B cell (primary cell): ENCODE measurements around the gene DBNDD2. TPM values are rescaled to one million over a fixed set of nuclear protein-coding genes. Genes with fewer than 3 reads are reported as not detected.

Source experiments
- ATAC-seq: fragments of 200-7000 bp; cut with Tn5 transposase; one replicate; pipeline ENCODE4 v1.10.0; 2021; ENCODE audit warnings: low read depth, mild to moderate bottlenecking, moderate number of reproducible peaks, moderate library complexity
- CTCF ChIA-PET: fragments of 350-600 bp; sonication (Branson Sonifier 250); formaldehyde crosslinking; loops from one replicate; lab custom pipeline; 2021; ENCODE audit warnings: antibody characterized with exemption, inconsistent platforms; lab: Charles Lee
- POLR2A ChIA-PET: fragments of 350-600 bp; sonication (Branson Sonifier 250); formaldehyde crosslinking; loops from one replicate; lab custom pipeline; 2021; ENCODE audit warnings: antibody characterized with exemption; lab: Charles Lee
- DNase-seq: peaks from one replicate; pipeline ENCODE4 v3.0.0; 2013
- H2AFZ ChIP-seq: 2 replicates; pipeline ENCODE4 v1.6.1; 2012; ENCODE audit warnings: mild to moderate bottlenecking, low read depth, low read length; ENCODE audit not compliant: insufficient read depth, poor library complexity, severe bottlenecking
- H3K27ac ChIP-seq, 2 donors: 1 replicate in 1 of 2; 2 replicates in 1 of 2; pipeline ENCODE4 v1.5.1; 2012 to 2013; ENCODE audit warnings: low read length in 2 of 2, mild to moderate bottlenecking in 2 of 2, moderate library complexity in 1 of 2
- H3K27me3 ChIP-seq, 4 experiments: fragments of 200-600 bp in 1 of 4; sonication (generic) in 1 of 4; replicated peaks in 1 of 4; 1 replicate in 2 of 4; 2 replicates in 2 of 4; pipeline versions ENCODE4 v1.6.1 to v1.7.0; 2013 to 2016; ENCODE audit warnings: low read length in 3 of 4, mild to moderate bottlenecking in 2 of 4, mixed read lengths in 1 of 4, moderate library complexity in 1 of 4; ENCODE audit not compliant: insufficient read depth in 4 of 4, control insufficient read depth in 3 of 4; ENCODE audit errors: control extremely low read depth in 1 of 4
- H3K36me3 ChIP-seq, 2 experiments: replicated peaks in 1 of 2; 1 replicate in 1 of 2; 2 replicates in 1 of 2; pipeline versions ENCODE4 v1.6.1 to v1.7.1; 2013; ENCODE audit warnings: low read length in 1 of 2; ENCODE audit not compliant: insufficient read depth in 2 of 2, control insufficient read depth in 1 of 2; ENCODE audit errors: control extremely low read depth in 1 of 2, extremely low read depth in 1 of 2
- H3K4me1 ChIP-seq, 2 donors: fragments of 200-600 bp in 1 of 2; sonication (generic) in 1 of 2; 1 replicate in 1 of 2; 2 replicates in 1 of 2; pipeline versions ENCODE4 v1.5.1 to v1.6.1; 2013 to 2017; ENCODE audit warnings: low read length in 2 of 2; ENCODE audit not compliant: control insufficient read depth in 2 of 2, insufficient read depth in 2 of 2
- H3K4me2 ChIP-seq: replicated peaks from 2 replicates; pipeline ENCODE3; 2012; ENCODE audit warnings: mild to moderate bottlenecking, low read depth, low read length; ENCODE audit not compliant: poor library complexity, severe bottlenecking
- H3K4me3 ChIP-seq, 5 experiments: fragments of 200-600 bp in 1 of 5; sonication (generic) in 1 of 5; 1 replicate in 3 of 5; 2 replicates in 2 of 5; pipeline versions ENCODE4 v1.5.1 to v1.7.0; 2011 to 2016; ENCODE audit warnings: low read length in 4 of 5, mild to moderate bottlenecking in 4 of 5, low read depth in 2 of 5, control low read depth in 1 of 5, moderate library complexity in 1 of 5; ENCODE audit not compliant: insufficient read depth in 1 of 5; ENCODE audit errors: control extremely low read depth in 1 of 5, extremely low read depth in 1 of 5
- H3K79me2 ChIP-seq: fragments of 200-600 bp; sonication (generic); one replicate; pipeline ENCODE4 v1.6.0; 2016; ENCODE audit warnings: low read length; ENCODE audit not compliant: control insufficient read depth, insufficient read depth
- H3K9ac ChIP-seq: fragments of 200-600 bp; sonication (generic); 2 replicates; pipeline ENCODE4 v1.6.1; 2017; ENCODE audit warnings: mild to moderate bottlenecking, low read length, moderate library complexity
- H3K9me3 ChIP-seq, 3 donors: one replicate each; pipeline versions ENCODE4 v1.6.1 to v1.7.1; 2013; ENCODE audit warnings: low read length in 2 of 3; ENCODE audit not compliant: control insufficient read depth in 2 of 3, insufficient read depth in 1 of 3; ENCODE audit errors: control extremely low read depth in 1 of 3
- H4K20me1 ChIP-seq: 2 replicates; pipeline ENCODE4 v1.6.0; 2012; ENCODE audit warnings: mild to moderate bottlenecking, low read length; ENCODE audit not compliant: insufficient read depth, control insufficient read depth, poor library complexity, severe bottlenecking
- H3K27ac Mint-ChIP-seq: one replicate; pipeline ENCODE4 v1.8.0; 2021; ENCODE audit warnings: mixed read lengths
- H3K27me3 Mint-ChIP-seq: one replicate; pipeline ENCODE4 v1.8.0; 2021; ENCODE audit warnings: mixed read lengths
- H3K4me1 Mint-ChIP-seq: one replicate; pipeline ENCODE4 v1.8.0; 2021; ENCODE audit warnings: mixed read lengths
- H3K4me3 Mint-ChIP-seq: one replicate; pipeline ENCODE4 v1.8.0; 2021; ENCODE audit warnings: mixed read lengths
- H3K9me3 Mint-ChIP-seq: one replicate; pipeline ENCODE4 v1.8.0; 2022; ENCODE audit warnings: mixed read lengths; ENCODE audit not compliant: insufficient read depth
- EZH2 ChIP-seq: IDR thresholded peaks from 2 replicates; pipeline ENCODE4 v1.6.1; 2012; ENCODE audit warnings: borderline replicate concordance, low read depth, mild to moderate bottlenecking, moderate library complexity, low read length; ENCODE audit not compliant: insufficient read depth, poor library complexity, severe bottlenecking
- WGBS: methylation state at CpG from one replicate; pipeline ENCODE4 v1.1.5; 2013; ENCODE audit warnings: missing lambda C conversion rate; ENCODE audit not compliant: insufficient coverage; 5-methylcytosine and 5-hydroxymethylcytosine counted together
- intact Hi-C: fragments of 100-400 bp; cut with micrococcal nuclease; formaldehyde crosslinking; loops from one replicate; pipeline ENCODE4 v1.10.0; 2022
- polyA plus RNA-seq: library from polyadenylated mRNA; depleted of rRNA; stranded (reverse); fragments of >200 nt; gene quantifications from 2 replicates; pipeline ENCODE4 v1.2.3, GENCODE V29; 2012
- total RNA-seq, 2 donors: library from RNA; stranded (reverse); fragments of 120-200 nt in 1 of 2; gene quantifications; 1 replicate in 1 of 2; 2 replicates in 1 of 2; pipeline versions ENCODE4 v1.2.3 to v1.2.4, GENCODE V29; 2013 to 2022
- TF ChIP-seq, protein P1 (sequence below): fragments of 200-600 bp; IDR thresholded peaks from one replicate; pipeline ENCODE4 v1.8.0; 2022; ENCODE audit warnings: antibody characterized with exemption, mild to moderate bottlenecking

DBNDD2 gene
- total and polyA plus RNA-seq, 2 donors (not counting 1 experiment from before 2014, with no cell fraction given): 3.1 to 3.6 TPM

DNA sequence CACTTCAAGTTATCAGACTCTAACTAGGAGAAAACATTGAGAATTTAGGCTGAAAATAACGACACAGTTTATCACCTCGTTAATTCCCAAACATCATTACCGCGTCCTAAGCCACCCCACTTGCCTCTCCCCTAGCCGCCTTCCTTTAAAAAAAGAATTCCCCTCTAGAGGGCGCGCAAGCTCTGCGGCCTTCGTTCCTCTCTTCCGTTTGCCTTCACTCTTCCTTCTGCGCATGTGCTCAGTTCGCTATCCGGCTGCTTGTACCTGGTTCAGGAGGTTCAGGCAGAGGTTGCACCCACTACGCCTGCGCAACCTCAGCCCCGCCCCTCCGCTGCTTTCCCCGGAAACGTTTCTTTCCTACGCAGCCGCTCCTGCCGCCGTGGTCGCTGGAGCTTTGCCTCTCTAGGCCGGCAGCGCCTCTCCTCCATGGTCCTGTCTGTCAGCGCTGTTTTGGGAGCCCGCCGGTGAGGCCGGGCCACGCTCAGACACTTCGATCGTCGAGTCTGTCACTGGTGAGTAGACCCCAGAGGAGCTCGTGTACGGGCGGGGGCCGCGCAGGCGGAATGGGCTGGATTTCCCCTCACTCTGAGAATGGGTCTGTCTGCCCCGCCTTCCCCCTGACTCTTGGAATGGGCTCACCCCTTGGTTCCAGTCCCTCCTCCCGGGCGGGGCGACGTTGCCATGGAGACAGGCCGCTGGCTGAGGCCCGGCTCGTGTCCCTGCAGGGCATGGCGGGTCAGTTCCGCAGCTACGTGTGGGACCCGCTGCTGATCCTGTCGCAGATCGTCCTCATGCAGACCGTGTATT, 45.1 kb upstream of the DBNDD2 start, which contains the start of gene SYS1:
SYS1 (plus strand) TSS at position 353 of the 807 bp plus-strand sequence; CDS start at position 729, 376 bp downstream.
- H3K4me2 ChIP-seq: peak within 1 kb of the TSS; percentile 91
- ChIA-PET POLR2A (interaction anchor here (0.5 to 3.3 kb wide), 10 partner anchors 8 to 73 kb away, joined by 3 to 39 read pairs (median 6); partner anchors contain the start of gene PIGT), CTCF (interaction anchor here (0.6 to 20.6 kb wide), 31 partner anchors 9 to 783 kb away, joined by 3 to 814 read pairs (median 5); partner anchors contain the start of genes PIGT and TP53TG5)
- no peaks in the 10 kb centered on the region for H3K9me3 ChIP-seq
- TF ChIP-seq, protein P1, sequence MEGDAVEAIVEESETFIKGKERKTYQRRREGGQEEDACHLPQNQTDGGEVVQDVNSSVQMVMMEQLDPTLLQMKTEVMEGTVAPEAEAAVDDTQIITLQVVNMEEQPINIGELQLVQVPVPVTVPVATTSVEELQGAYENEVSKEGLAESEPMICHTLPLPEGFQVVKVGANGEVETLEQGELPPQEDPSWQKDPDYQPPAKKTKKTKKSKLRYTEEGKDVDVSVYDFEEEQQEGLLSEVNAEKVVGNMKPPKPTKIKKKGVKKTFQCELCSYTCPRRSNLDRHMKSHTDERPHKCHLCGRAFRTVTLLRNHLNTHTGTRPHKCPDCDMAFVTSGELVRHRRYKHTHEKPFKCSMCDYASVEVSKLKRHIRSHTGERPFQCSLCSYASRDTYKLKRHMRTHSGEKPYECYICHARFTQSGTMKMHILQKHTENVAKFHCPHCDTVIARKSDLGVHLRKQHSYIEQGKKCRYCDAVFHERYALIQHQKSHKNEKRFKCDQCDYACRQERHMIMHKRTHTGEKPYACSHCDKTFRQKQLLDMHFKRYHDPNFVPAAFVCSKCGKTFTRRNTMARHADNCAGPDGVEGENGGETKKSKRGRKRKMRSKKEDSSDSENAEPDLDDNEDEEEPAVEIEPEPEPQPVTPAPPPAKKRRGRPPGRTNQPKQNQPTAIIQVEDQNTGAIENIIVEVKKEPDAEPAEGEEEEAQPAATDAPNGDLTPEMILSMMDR: peak; percentile 86
- no peak for TF ChIP-seq EZH2
- no peaks in the 10 kb centered on the region for H3K9me3 Mint-ChIP-seq
- WGBS: under 1% methylated on average over 55 of the region's 55 CpGs
- H4K20me1 ChIP-seq: peaks cover 45% of the 10 kb centered on the region
- peak within 1 kb of the TSS; percentile 76 for H2AFZ ChIP-seq
- peaks cover 47 to 49% of the 10 kb centered on the region in 2 donors for H3K4me1 ChIP-seq
- peaks cover 35% of the 10 kb centered on the region for H3K79me2 ChIP-seq
- H3K27me3 ChIP-seq: peaks cover 0 to 5% (median 0%) of the 10 kb centered on the region in 4 experiments
- H3K4me3 ChIP-seq: peak within 1 kb of the TSS; percentile 79 to 88 (median 85)
- intact Hi-C loops: loop anchor here (1.0 to 5.0 kb wide), 8 partner anchors 10 to 609 kb away; partner anchors contain the start of genes YWHAB and ZNF335
- ATAC-seq (peak; percentile 82), DNase-seq (peak; percentile 99)
- H3K4me1 Mint-ChIP-seq: peaks cover 49% of the 10 kb centered on the region
- peak within 1 kb of the TSS; percentile 99 for H3K4me3 Mint-ChIP-seq
- H3K27ac ChIP-seq: peak within 1 kb of the TSS; percentile 86 to 99
- H3K9ac ChIP-seq: peak within 1 kb of the TSS; percentile 95
- peak within 1 kb of the TSS; percentile 99 for H3K27ac Mint-ChIP-seq
- H3K27me3 Mint-ChIP-seq: no peaks in the 10 kb centered on the region
- peaks cover 5 to 30% of the 10 kb centered on the region in 2 experiments for H3K36me3 ChIP-seq
